ENCODE data around the gene NID2. TPM values are rescaled to one million over a fixed set of nuclear protein-coding genes. Genes with fewer than 3 reads are reported as not detected.

Gene NID2
- total RNA-seq (ENCODE audit: low replicate concordance): 22.0 and 24.7 TPM in 2 replicates

- Histone ChIP-seq H3K4me3 (peak within 1 kb of the TSS; percentile 65), H3K4me1 (peaks cover 27% of the 10 kb centered on the region), H3K9me3 (ENCODE audit: low read depth) (no peaks in the 10 kb centered on the region), H3K4me2 (peak within 1 kb of the TSS; percentile 74), H4K20me1 (ENCODE audit: low read depth) (peaks cover 11% of the 10 kb centered on the region), H3K9ac (no peak within 1 kb of the TSS), H3K36me3 (no peaks in the 10 kb centered on the region), H2AFZ (replicated peaks) (peak within 1 kb of the TSS; percentile 99), H3K79me2 (ENCODE audit: low read depth) (no peaks in the 10 kb centered on the region), H3K27ac (no peak within 1 kb of the TSS), H3F3A (ENCODE audit: low read depth) (peaks cover 10% of the 10 kb centered on the region), H3K27me3 (peaks cover 50% of the 10 kb centered on the region)
- H3K27me3 Mint-ChIP-seq (ENCODE audit: insufficient read depth, low read depth): peaks cover 23% of the 10 kb centered on the region
- H3K27ac Mint-ChIP-seq: no peak within 1 kb of the TSS
- TF ChIP-seq EZH2 (IDR thresholded peaks at IDR 0.05) (peak; percentile 0), CTCF (IDR thresholded peaks at IDR 0.05) (peak; percentile 17), EZH2phosphoT487 (IDR thresholded peaks at IDR 0.05) (no peak)
- peak within 1 kb of the TSS; percentile 89 for H3K4me3 Mint-ChIP-seq
- no peaks in the 10 kb centered on the region for H3K36me3 Mint-ChIP-seq
- peak; percentile 95 for DNase-seq (ENCODE audit: low spot score)
- H3K9me3 Mint-ChIP-seq: no peaks in the 10 kb centered on the region
- peaks cover 23% of the 10 kb centered on the region for H3K4me1 Mint-ChIP-seq
Observed at GRCh38 chr14:52068615-52069306, at the start of gene NID2. Gene NID2 (minus strand): TSS chr14:52069059. CDS start chr14:52068994, 65 bp downstream.

GRCh38 chr14:52117111-52117832 is 48.4 kb upstream of the NID2 start:
- Mint-ChIP-seq H3K36me3 (no peaks in the 10 kb centered on the region), H3K4me3 (no peak overlapping the region), H3K4me1 (peaks cover 5% of the 10 kb centered on the region), H3K9me3 (peaks cover 4% of the 10 kb centered on the region), H3K27me3 (ENCODE audit: insufficient read depth, low read depth) (peaks cover 10% of the 10 kb centered on the region), H3K27ac (no peak overlapping the region)
- Histone ChIP-seq H2AFZ (replicated peaks) (no peak overlapping the region), H3K79me2 (ENCODE audit: low read depth) (no peaks in the 10 kb centered on the region), H3K9me3 (ENCODE audit: low read depth) (no peaks in the 10 kb centered on the region), H3K27me3 (no peaks in the 10 kb centered on the region), H3K27ac (no peak overlapping the region), H3K4me3 (no peak overlapping the region), H4K20me1 (ENCODE audit: low read depth) (no peaks in the 10 kb centered on the region), H3K4me2 (no peak overlapping the region), H3F3A (ENCODE audit: low read depth) (peaks cover 7% of the 10 kb centered on the region), H3K36me3 (no peaks in the 10 kb centered on the region), H3K9ac (no peak overlapping the region), H3K4me1 (peaks cover 13% of the 10 kb centered on the region)
- no peak for TF ChIP-seq EZH2phosphoT487 (IDR thresholded peaks at IDR 0.05)
- no peak for TF ChIP-seq CTCF (IDR thresholded peaks at IDR 0.05)
- no peak for DNase-seq (ENCODE audit: low spot score)

- Histone ChIP-seq H3K4me2 (no peak overlapping the region), H3K27ac (no peak overlapping the region), H3K9me3 (ENCODE audit: low read depth) (no peaks in the 10 kb centered on the region), H4K20me1 (ENCODE audit: low read depth) (no peaks in the 10 kb centered on the region), H3K4me3 (no peak overlapping the region), H3K9ac (no peak overlapping the region), H3K27me3 (no peaks in the 10 kb centered on the region), H3K79me2 (ENCODE audit: low read depth) (no peaks in the 10 kb centered on the region), H3K36me3 (no peaks in the 10 kb centered on the region), H2AFZ (replicated peaks) (no peak overlapping the region), H3K4me1 (peaks cover 13% of the 10 kb centered on the region), H3F3A (ENCODE audit: low read depth) (peaks cover 7% of the 10 kb centered on the region)
- peaks cover 5% of the 10 kb centered on the region for H3K4me1 Mint-ChIP-seq
- H3K9me3 Mint-ChIP-seq: no peaks in the 10 kb centered on the region
- no peak for DNase-seq (ENCODE audit: low spot score)
- no peak for TF ChIP-seq EZH2phosphoT487 (IDR thresholded peaks at IDR 0.05)
- peaks cover 9% of the 10 kb centered on the region for H3K27me3 Mint-ChIP-seq (ENCODE audit: insufficient read depth, low read depth)
- H3K4me3 Mint-ChIP-seq: no peak overlapping the region
- no peaks in the 10 kb centered on the region for H3K36me3 Mint-ChIP-seq
- H3K27ac Mint-ChIP-seq: no peak overlapping the region
Observed at GRCh38 chr14:52115286-52115685, 46.4 kb upstream of the NID2 start.
